T-cell (primary cell): ENCODE measurements around the gene MRPL28. TPM values are rescaled to one million over a fixed set of nuclear protein-coding genes. Genes with fewer than 3 reads are reported as not detected.
"Not testable (repeated sequence)": the region's sequence is repeated elsewhere in the genome, so short reads cannot be mapped to it uniquely, and the experiment has no call there.

Experiments
- ATAC-seq, 4 experiments: fragments of 200-7000 bp in 3 of 4; fragments of 150-1000 bp in 1 of 4; cut with Tn5 transposase; replicated peaks in 1 of 4; 1 replicate in 3 of 4; 2 replicates in 1 of 4; pipeline ENCODE4 v1.10.0; 2021; ENCODE audit warnings: moderate library complexity in 3 of 4, mild to moderate bottlenecking in 2 of 4, moderate number of reproducible peaks in 1 of 4
- CTCF ChIA-PET, 2 donors: fragments of 300-600 bp; sonication (Branson Sonifier 250); formaldehyde crosslinking; loops; one replicate each; lab custom pipeline; 2022; ENCODE audit warnings: antibody characterized with exemption in 2 of 2; lab: Charles Lee
- POLR2A ChIA-PET, 2 donors: fragments of 300-600 bp; sonication (Branson Sonifier 250); formaldehyde crosslinking; loops; one replicate each; lab custom pipeline; 2022; ENCODE audit warnings: antibody characterized with exemption in 2 of 2; lab: Charles Lee
- DNase-seq, 35 experiments: peaks; one replicate each; pipeline versions ENCODE4 v3.0.0 to v3.0.0-alpha.2; 2013 to 2023
- H3K27ac ChIP-seq: one replicate; pipeline ENCODE4 v1.5.1; 2013; ENCODE audit warnings: low read length
- H3K27me3 ChIP-seq, 2 experiments: replicated peaks in 1 of 2; 1 replicate in 1 of 2; 2 replicates in 1 of 2; pipeline versions ENCODE4 v1.6.1 to v1.7.0; 2013; ENCODE audit warnings: low read length in 1 of 2, mixed read lengths in 1 of 2; ENCODE audit not compliant: control insufficient read depth in 2 of 2, insufficient read depth in 2 of 2; ENCODE audit errors: extremely low read depth in 1 of 2
- H3K36me3 ChIP-seq, 2 donors: 1 replicate in 1 of 2; 2 replicates in 1 of 2; pipeline versions ENCODE4 v1.6.1 to v1.7.0; 2013; ENCODE audit warnings: low read length in 1 of 2; ENCODE audit not compliant: control insufficient read depth in 2 of 2, insufficient read depth in 1 of 2; ENCODE audit errors: extremely low read depth in 1 of 2
- H3K4me1 ChIP-seq, 2 experiments: 1 replicate in 1 of 2; 2 replicates in 1 of 2; pipeline versions ENCODE4 v1.6.1 to v1.7.0; 2013; ENCODE audit warnings: low read length in 2 of 2, mixed read lengths in 1 of 2; ENCODE audit not compliant: insufficient read depth in 2 of 2, control insufficient read depth in 1 of 2; ENCODE audit errors: extremely low read depth in 1 of 2
- H3K4me3 ChIP-seq, 2 donors: 1 replicate in 1 of 2; 2 replicates in 1 of 2; pipeline versions ENCODE4 v1.5.1 to v1.7.0; 2013; ENCODE audit warnings: mild to moderate bottlenecking in 2 of 2, low read length in 1 of 2, moderate library complexity in 1 of 2; ENCODE audit not compliant: control insufficient read depth in 1 of 2; ENCODE audit errors: extremely low read depth in 1 of 2
- H3K9me3 ChIP-seq: 2 replicates; pipeline ENCODE4 v1.7.0; 2013
- H3K27ac Mint-ChIP-seq, 2 donors: one replicate each; pipeline ENCODE4 v1.8.0; 2020 to 2021; ENCODE audit warnings: mild to moderate bottlenecking in 2 of 2, mixed read lengths in 2 of 2
- H3K27me3 Mint-ChIP-seq, 2 donors: one replicate each; pipeline ENCODE4 v1.8.0; 2021 to 2022; ENCODE audit warnings: mixed read lengths in 2 of 2
- H3K36me3 Mint-ChIP-seq: one replicate; pipeline ENCODE4 v1.8.0; 2021; ENCODE audit warnings: mixed read lengths
- H3K4me1 Mint-ChIP-seq, 3 donors: one replicate each; pipeline ENCODE4 v1.8.0; 2020 to 2022; ENCODE audit warnings: mixed read lengths in 3 of 3, mild to moderate bottlenecking in 1 of 3
- H3K4me3 Mint-ChIP-seq, 3 donors: one replicate each; pipeline ENCODE4 v1.8.0; 2020 to 2022; ENCODE audit warnings: mild to moderate bottlenecking in 3 of 3, mixed read lengths in 3 of 3, moderate library complexity in 3 of 3
- H3K9me3 Mint-ChIP-seq, 3 donors: one replicate each; pipeline ENCODE4 v1.8.0; 2020 to 2022; ENCODE audit warnings: mixed read lengths in 3 of 3
- WGBS: methylation state at CpG from one replicate; pipeline ENCODE4 v1.1.5; 2013; ENCODE audit warnings: missing lambda C conversion rate; ENCODE audit not compliant: insufficient coverage; 5-methylcytosine and 5-hydroxymethylcytosine counted together
- total RNA-seq, 35 experiments: library from RNA in 6 of 35; stranded (reverse) in 6 of 35; fragments of 120-200 nt in 1 of 35; gene quantifications; one replicate each; pipeline versions ENCODE4 v1.2.1 to v1.2.4 and lab custom pipeline; 2013 to 2026

Gene MRPL28
- total RNA-seq, 5 donors from 2014 or later (not counting 1 experiment from before 2014, with no cell fraction given), result 29.3 to 43.8 (median 34.5) TPM

DNA sequence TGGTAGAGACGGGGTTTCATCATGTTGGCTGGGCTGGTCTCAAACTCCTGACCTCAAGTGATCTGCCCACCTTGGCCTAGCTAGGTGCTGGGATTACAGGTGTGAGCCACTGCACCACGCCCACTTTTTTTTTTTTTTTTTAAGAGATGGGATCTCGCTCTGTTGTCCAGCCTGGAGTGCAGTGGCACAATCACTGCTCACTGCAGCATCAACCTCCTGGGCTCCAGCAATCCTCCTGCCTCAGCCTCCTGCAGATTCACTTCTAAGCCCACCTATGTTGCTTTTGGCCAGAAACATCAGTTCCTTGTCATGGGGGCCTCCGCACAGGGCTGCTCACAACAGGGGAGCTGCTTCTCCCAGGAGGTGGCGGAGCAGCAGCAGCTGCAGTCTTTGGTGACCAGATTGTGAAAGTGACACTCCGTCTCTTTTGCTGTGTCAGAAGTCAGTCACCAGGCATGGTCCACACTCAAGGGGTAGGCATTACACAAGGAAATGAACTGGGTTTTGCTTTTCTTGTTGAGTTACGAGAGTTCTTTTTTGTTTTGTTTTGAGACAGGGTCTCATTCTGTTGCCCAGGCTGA lies 22.2 kb upstream of the MRPL28 start:
- peak in 1 of 4 experiments; percentile 27 for ATAC-seq
- peak in 4 of 35 experiments; percentile 30 to 48 (median 38) for DNase-seq
- Mint-ChIP-seq H3K27me3 (peaks cover 0 to 2% of the 10 kb centered on the region in 2 donors), H3K27ac (peak overlapping the region; percentile 70 to 72), H3K4me3 (no peak overlapping the region), H3K4me1 (peaks cover 8 to 24% (median 23%) of the 10 kb centered on the region in 3 donors), H3K9me3 (no peaks in the 10 kb centered on the region), H3K36me3 (no peaks in the 10 kb centered on the region)
- H3K9me3 ChIP-seq, result no peaks in the 10 kb centered on the region
- H3K4me1 ChIP-seq, result peaks cover 0 to 21% of the 10 kb centered on the region in 2 experiments
- peak overlapping the region; percentile 41 for H3K27ac ChIP-seq
- 83% methylated on average over 4 of the region's 7 CpGs for WGBS
- peaks cover 0 to 3% of the 10 kb centered on the region in 2 experiments for H3K27me3 ChIP-seq
- ChIA-PET POLR2A (no interaction called here), CTCF (interaction anchor here in 1 of 2 donors (0.7 to 1.3 kb wide), 2 partner anchors 10 to 184 kb away, joined by 3 to 6 read pairs; no protein-coding TSS in a partner anchor)
- H3K36me3 ChIP-seq, result no peaks in the 10 kb centered on the region
- H3K4me3 ChIP-seq, result no peak overlapping the region

DNA sequence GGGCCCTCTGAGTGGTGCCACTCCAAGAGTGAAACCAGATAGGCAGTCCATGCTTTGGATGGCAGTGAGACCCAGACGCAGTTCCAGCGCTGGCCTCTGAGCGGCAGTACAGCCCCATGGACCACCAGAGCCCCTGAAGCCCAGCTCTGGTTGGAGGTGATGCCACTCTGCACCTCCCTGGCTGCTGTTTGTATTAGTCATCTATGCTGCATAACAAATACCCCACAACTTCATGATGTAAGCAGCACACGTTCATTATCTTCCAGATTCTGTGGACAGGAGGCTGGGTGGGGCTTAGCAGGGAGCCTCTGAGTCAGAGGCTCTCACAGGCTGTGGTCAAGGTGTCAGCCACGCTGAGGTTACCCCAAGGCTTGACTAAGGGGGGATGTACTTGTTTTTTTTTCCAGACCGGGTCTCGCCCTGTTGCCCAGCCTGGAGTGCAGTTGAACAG lies 21.6 kb upstream of the MRPL28 start:
- peak; percentile 44 to 83 (median 69) for DNase-seq
- peak overlapping the region; percentile 70 to 72 for H3K27ac Mint-ChIP-seq
- WGBS, result 56% methylated on average over 5 of the region's 7 CpGs
- H3K36me3 Mint-ChIP-seq, result no peaks in the 10 kb centered on the region
- H3K27me3 Mint-ChIP-seq, result peaks cover 0 to 2% of the 10 kb centered on the region in 2 donors
- peak; percentile 81 to 86 (median 81) for ATAC-seq
- no peak overlapping the region for H3K4me3 Mint-ChIP-seq
- no peak overlapping the region for H3K4me3 ChIP-seq
- ChIA-PET POLR2A (no interaction called here), CTCF (interaction anchor here in 1 of 2 donors (1.3 kb wide), 1 partner anchor 9 kb away, joined by 3 read pairs; no protein-coding TSS in a partner anchor)
- H3K27ac ChIP-seq, result peak overlapping the region; percentile 41
- H3K9me3 Mint-ChIP-seq, result no peaks in the 10 kb centered on the region
- H3K4me1 ChIP-seq, result peaks cover 0 to 21% of the 10 kb centered on the region in 2 experiments
- no peaks in the 10 kb centered on the region for H3K36me3 ChIP-seq
- H3K27me3 ChIP-seq, result peaks cover 0 to 3% of the 10 kb centered on the region in 2 experiments
- H3K9me3 ChIP-seq, result no peaks in the 10 kb centered on the region
- peaks cover 8 to 24% (median 23%) of the 10 kb centered on the region in 3 donors for H3K4me1 Mint-ChIP-seq

DNA sequence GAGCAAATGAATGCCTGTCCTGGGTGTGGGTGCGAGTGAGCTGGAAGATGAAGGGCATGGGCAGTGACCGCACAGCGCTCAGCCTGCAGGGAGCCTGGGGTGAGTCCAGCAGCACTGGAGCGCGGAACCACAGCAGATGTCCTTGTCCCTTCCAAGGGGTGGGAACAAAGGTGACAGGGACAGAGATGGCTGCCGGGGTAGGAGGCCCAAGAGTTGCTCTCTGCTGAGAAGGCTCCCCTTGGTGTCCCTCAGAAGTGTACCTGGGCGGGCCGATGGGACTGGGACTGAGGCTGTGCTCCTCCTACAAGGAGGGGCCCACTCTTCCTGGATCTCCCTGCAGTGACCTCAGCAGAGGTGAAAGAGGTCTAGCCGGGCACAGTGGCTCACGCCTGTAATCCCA lies 19.0 kb upstream of the MRPL28 start:
- ChIA-PET CTCF (no interaction called here), POLR2A (interaction anchor here in 1 of 2 donors (0.7 kb wide), 1 partner anchor 19 kb away, joined by 4 read pairs; the partner anchor contains the start of gene MRPL28)
- H3K27ac Mint-ChIP-seq, result no peak overlapping the region
- no peak overlapping the region for H3K4me3 ChIP-seq
- no peak overlapping the region for H3K27ac ChIP-seq
- no peak overlapping the region for H3K4me3 Mint-ChIP-seq
- H3K27me3 Mint-ChIP-seq, result no peaks in the 10 kb centered on the region
- 96% methylated on average over 6 of the region's 10 CpGs for WGBS
- H3K9me3 Mint-ChIP-seq, result no peaks in the 10 kb centered on the region
- H3K4me1 Mint-ChIP-seq, result peaks cover 0 to 15% (median 15%) of the 10 kb centered on the region in 3 donors
- no peaks in the 10 kb centered on the region for H3K36me3 ChIP-seq
- H3K27me3 ChIP-seq, result no peaks in the 10 kb centered on the region
- DNase-seq (no peak), ATAC-seq (no peak)
- H3K4me1 ChIP-seq, result peaks cover 0 to 15% of the 10 kb centered on the region in 2 experiments
- H3K36me3 Mint-ChIP-seq, result no peaks in the 10 kb centered on the region
- no peaks in the 10 kb centered on the region for H3K9me3 ChIP-seq

DNA sequence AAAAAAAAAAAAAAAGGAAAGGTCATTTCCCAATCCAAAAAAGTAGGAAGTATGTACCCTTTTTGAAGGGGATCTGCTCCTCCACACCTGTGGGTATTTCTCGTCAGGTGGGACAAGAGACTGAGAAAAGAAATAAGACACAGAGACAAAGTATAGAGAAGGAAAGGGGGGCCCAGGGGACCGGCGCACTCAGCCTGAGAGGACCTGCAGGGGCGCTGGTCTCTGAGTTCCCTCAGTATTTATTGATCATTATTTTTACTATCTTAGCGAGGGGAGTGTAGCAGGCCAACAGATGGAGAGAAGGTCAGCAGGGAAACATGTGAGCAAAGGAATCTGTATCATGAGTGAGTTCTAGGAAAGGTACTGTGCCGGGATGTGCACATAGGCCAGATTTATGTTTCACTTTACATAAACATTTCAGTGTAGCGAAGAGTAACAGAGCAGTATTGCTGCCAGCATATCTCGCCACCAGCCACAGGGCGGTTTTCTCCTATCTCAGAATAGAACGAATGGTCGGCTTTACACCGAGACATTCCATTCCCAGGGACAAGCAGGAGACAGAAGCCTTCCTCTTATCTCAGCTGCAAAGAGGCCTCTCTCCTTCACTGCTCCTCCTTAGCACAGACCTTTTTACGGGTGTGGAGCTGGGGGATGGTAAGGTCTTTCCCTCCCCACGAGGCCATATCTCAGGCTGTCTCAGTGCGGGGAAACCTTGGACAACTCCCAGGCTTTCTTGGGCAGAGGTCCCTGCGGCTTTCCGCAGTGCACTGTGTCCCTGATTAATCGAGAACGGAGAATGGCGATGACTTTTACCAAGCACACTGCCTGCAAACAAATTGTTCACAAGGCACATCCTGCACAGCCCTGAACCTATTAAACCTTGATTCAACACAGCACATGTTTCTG lies 17.7 kb upstream of the MRPL28 start:
- H3K27me3 ChIP-seq, H3K36me3 Mint-ChIP-seq, H3K36me3 ChIP-seq, ATAC-seq, H3K4me3 Mint-ChIP-seq, H3K9me3 Mint-ChIP-seq, H3K9me3 ChIP-seq, H3K4me3 ChIP-seq, POLR2A ChIA-PET, CTCF ChIA-PET, DNase-seq, H3K27ac ChIP-seq, H3K27me3 Mint-ChIP-seq: not testable (repeated sequence)
- H3K27ac Mint-ChIP-seq, result peak overlapping the region in 1 of 2 donors; percentile 1
- peaks cover 7 to 28% (median 25%) of the 10 kb centered on the region in 3 donors for H3K4me1 Mint-ChIP-seq
- H3K4me1 ChIP-seq, result peaks cover 5 to 28% of the 10 kb centered on the region in 2 experiments
- WGBS, result 86% methylated on average over 10 of the region's 20 CpGs

DNA sequence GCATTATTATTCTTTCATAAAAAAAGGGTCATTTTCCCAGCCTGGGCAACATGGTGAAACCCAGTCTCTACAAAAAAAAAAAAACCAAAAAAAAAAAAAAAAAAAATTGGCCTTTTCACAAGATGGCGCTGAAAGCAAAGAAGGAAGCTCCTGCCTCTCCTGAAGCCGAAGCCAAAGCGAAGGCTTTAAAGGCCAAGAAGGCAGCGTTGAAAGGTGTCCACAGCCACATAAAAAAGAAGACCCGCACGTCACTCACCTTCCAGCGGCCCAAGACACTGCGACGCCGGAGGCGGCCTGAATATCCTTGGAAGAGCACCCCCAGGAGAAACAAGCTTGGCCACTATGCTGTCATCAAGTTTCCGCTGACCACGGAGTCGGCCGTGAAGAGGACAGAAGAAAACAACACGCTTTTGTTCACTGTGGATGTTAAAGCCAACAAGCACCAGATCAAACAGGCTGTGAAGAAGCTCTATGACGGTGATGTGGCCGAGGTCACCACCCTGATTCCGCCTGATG lies 16.4 kb upstream of the MRPL28 start:
- DNase-seq (no peak), ATAC-seq (no peak)
- no peaks in the 10 kb centered on the region for H3K27me3 Mint-ChIP-seq
- Histone ChIP-seq H3K27me3 (no peaks in the 10 kb centered on the region), H3K27ac (no peak overlapping the region), H3K4me3 (no peak overlapping the region), H3K9me3 (no peaks in the 10 kb centered on the region), H3K4me1 (peaks cover 5 to 24% of the 10 kb centered on the region in 2 experiments), H3K36me3 (no peaks in the 10 kb centered on the region)
- H3K36me3 Mint-ChIP-seq, result no peaks in the 10 kb centered on the region
- WGBS, result 88% methylated on average over 11 of the region's 19 CpGs
- H3K9me3 Mint-ChIP-seq, result no peaks in the 10 kb centered on the region
- no peak overlapping the region for H3K4me3 Mint-ChIP-seq
- H3K4me1 Mint-ChIP-seq, result peaks cover 13 to 22% (median 20%) of the 10 kb centered on the region in 3 donors
- H3K27ac Mint-ChIP-seq, result no peak overlapping the region
- ChIA-PET CTCF (interaction anchor here in 1 of 2 donors (0.6 kb wide), 1 partner anchor 216 kb away, joined by 3 read pairs; no protein-coding TSS in a partner anchor), POLR2A (no interaction called here)
